ENCODE measurements around the gene IFNGR1.
"Not testable (repeated sequence)": the region's sequence is repeated elsewhere in the genome, so short reads cannot be mapped to it uniquely, and the experiment has no call there.

Gene IFNGR1

DNA sequence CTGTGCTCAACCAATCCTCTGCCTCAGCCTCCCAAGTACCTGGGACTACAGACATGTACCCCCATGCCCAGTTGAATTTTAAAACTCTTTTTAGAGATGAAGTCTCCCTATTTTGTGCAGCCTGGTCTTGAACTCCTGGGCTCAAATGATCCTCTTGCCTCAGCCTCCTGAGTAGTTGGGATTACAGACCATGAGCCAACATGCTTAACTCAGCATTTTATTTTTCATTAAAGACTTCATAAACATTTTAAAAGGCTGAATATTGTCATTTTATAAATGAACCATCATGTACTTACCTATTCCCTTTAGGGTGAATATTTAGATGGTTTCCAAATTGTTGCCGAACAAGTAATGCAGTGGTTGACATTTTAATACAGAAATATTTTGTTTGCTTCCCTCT, 16.5 kb upstream of the IFNGR1 start:
- no peak for DNase-seq

DNA sequence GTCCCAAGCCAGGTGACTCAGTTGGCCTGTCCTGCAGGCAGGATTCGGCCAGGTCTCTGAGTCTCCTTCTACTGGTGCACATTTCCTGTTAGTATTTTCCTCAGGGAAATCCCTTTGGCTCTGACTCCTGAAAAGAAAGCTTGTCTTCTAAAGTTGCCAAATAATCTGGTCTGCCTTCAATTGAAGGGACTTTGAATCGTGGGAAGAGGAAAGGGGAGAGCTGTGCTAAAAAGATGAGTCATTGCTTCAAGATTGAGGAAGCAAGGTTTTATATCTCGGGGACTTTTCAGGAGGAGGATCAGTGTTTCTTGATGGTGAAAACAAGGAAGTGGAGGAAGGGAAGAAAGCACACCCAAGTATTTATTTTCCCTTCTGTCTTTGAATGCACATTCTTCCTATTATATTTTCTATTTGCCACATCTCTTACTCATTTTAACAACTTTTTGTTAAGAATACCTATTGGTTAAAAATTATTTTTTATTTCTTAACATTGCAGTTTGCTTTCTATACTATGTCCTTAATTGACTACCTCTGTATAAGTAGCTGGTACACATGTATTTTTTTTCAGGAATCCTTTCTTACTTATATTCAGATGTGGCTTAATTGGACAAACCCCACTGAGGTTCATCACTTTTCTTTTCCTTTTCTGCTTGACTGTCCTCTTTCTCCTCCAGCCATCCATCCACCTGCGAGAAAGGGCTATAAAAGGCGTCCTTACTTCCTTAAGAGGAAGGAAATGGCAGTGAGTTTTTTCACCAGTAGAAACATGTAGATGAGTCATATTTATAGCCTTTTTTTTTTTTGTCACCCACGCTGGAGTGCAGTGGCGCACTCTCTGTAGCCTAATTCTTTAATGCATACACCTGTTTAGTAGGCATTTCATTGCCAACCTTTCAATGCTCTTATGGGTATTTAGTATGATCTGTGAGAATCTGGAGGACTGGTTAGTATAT, 15.0 kb upstream of the IFNGR1 start:
- DNase-seq: no peak

DNA sequence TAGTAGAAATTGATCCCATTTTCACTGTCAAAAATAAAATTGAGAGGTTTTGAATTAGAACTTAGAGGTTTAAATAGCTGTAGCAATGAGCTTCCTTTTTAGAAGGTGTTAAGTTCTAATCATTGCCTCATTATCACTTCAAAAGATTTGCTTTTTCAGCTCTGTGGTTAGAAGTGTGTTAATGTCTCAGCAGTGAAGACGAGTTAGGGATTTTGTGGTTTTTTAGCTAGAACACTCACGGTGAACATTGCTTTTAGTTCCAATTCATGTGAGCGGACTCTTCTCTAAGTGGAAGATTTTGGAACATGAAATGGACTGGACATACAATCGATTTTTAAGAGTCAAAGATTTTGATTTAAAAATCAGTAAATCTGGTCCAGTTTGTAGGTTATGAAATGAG, 12.7 kb upstream of the IFNGR1 start:
- no peak for DNase-seq

- no peak for DNase-seq
Measured at GRCh38 chr6:137230956-137231555, 11.9 kb upstream of the IFNGR1 start.

DNA sequence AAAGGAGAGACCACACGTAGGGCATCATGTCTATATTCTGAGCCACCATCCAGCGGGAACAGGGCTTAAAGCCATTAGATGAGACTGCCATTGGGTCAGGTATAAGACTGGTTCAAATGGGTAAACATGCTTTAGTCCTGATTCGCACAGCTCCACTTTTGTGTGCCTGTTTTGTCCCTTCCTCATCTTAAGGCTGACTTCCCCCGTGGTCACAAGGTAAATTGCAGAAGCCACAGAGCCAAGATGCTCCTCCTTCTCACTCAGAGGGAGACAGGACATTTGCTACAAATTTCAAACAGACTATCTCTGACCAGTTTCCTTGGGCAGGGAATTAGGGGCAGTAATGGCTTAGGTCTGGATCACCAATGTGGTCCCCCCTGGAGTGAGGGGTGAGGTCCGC, 11.4 kb upstream of the IFNGR1 start:
- no peak for DNase-seq

DNA sequence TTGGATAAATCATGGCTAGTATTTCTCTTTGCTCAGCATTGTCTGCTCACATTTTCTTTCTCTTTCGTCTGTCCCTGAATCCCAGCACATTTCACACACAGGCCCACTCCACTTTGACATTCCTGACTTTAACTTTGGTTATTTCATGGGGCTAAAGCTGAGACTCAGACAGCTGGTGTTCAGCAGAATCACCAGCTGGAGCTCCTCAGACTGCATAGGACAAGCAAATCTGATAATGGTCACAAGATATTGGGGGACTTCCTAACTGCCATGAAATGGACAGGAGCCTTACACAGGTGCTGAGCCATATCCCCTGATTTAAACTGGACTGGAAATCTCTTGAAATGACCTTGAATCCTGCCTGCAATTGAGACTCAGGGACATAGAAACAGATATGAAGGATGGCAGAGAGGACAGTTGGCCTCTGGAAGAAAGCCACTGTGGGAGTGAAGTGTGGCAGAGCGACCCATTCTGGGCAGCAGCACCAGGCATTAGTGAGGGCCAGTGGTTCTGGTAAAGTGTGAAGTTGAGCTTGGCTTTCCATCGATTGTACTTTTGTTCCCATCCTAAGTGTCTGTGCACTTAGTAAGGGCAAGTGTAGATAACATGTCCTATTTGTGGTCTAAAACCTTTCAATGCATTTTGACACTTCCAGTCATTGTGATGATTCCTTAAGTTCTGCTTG, 10.0 kb upstream of the IFNGR1 start:
- DNase-seq: no peak

GRCh38 chr6:137227871-137228302, 8.7 kb upstream of the IFNGR1 start:
- no peak for DNase-seq

DNA sequence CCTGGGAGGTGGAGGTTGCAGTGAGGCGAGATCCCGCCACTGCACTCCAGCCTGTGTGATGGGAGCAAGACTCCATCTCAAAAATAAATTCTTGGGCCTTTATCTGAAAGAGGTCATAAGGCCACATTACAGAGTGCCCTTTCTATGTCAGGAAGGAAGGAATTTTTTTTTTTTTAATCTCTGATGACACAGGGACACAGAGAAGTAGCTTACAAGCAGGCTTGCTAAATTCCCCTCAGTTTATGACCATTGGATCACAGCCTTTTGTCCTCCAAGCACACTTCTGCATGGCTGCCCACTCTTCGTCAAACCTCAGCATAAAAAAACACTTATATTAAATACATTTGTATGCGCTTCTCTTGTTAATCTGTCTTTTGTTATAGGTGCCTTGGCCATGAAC, 7.5 kb upstream of the IFNGR1 start:
- no peak for DNase-seq

- DNase-seq: no peak
Measured at GRCh38 chr6:137224799-137225198, 5.6 kb upstream of the IFNGR1 start.

DNA sequence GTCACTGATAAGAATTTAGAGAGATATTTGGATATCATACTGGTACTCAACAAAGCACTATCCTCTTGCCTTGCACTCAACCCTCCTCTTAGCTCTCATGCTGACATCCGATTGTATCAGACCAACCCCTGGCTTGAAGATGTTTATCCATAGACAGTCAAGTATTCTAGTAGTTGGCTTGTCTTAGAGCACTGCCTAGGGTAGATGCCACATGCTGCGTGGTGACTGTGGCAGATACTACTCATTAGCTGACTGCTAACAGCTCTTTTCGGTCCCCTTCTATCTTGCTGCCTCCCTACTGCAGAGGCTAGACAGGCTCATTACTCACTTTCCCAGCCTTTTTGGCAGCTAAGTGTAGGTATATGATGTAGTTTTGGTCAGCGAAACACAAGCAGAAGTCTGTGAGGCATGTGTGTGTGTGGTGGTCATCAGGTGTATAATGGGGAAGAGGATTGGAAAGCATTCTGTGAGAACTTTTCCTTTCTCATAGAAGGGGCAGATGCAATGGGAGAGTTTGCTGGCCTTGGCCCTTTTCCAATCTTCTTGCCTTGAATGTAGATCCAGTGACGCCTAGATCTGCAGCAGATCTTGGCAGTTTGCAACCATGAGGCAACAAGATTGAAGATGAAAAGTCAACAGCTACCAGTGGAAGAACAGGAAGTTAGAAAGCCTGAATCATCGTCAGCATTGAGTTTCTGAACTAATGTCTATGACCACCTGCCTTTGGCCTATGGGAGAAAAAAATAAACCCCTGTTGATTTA, 4.4 kb upstream of the IFNGR1 start:
- no peak for DNase-seq

DNA sequence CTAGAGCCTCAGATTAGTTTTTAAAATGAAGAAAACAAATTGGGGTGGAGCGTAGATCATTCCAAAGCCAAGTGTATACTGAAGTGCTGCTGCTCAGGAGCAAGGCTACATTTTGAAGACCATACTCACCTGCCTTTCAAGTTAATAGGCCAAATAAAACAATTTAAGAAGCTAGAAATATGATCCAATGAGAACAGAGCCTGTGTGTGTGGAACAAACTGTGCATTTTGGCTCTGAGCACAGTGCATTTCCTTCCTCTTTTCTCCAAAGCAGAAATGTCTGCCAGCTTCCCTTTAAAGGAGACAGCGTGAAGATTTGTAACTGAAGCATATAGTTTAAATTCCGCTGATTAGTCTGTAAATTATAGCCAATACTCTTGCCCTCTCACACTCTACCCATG, 3.2 kb upstream of the IFNGR1 start:
- DNase-seq: no peak

DNA sequence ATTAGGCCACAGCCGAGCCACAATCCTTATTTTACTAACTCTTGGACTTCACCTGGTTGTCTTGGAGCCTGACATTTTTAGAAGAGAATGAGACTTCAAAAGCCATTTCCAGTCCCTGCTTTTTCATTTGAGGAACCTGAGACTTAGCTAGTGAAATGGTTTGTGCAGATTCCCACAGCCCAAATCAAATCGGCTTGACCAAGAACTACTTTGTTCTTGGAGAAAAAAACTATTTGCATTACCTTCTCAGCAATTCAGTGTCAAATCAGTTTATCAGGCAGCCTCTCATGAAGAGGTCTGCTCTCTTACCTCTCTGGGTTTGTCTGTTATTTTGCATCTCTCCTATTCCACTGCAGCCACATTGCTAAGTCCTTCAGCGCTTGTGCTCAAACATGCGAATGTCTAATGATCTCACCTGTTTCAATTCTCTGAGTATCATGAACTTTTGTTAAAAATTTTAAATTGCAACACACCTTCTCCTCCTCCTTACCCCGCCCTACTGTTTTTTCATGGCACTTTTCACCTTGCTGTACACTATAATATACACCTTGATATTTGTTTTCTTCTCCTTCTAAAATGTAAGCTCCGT, 573 bp upstream of the IFNGR1 start:
- no peak for DNase-seq

GRCh38 chr6:137218473-137218916, 690 bp downstream of the IFNGR1 start:
- DNase-seq: no peak

GRCh38 chr6:137217801-137218472, 1.2 kb downstream of the IFNGR1 start:
- no peak for DNase-seq

DNA sequence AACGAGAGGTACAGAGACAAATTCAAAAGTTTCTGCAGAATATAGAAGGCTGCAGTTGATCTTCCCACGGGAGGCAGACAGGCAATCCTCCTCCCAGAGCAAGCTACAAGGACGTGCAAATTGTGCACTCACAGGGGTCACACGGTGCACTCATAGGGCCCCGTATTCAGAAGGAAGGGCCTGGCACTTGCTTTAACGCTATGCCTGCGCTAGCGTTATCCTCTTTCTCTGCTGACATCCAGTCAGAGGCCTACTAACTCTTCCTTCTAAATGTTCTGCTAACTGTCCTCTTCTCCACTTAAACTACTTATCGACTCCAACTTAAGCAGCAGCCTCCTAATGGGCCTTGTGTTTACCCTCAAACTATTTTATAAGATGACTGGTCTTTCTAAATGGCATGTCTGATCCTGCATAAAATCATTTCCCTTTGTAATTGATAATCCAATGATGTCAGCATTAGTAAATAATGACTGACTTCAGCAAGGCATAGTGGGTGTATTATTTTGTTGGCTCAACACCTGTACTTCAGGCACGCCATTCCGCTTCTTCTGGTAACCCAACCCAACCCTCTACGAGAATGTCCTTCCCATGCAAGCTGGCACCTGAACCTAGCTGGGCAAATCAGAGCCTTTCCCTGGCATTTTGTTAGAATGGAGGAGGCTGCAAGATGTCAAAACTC, 2.2 kb downstream of the IFNGR1 start:
- no peak for DNase-seq

DNA sequence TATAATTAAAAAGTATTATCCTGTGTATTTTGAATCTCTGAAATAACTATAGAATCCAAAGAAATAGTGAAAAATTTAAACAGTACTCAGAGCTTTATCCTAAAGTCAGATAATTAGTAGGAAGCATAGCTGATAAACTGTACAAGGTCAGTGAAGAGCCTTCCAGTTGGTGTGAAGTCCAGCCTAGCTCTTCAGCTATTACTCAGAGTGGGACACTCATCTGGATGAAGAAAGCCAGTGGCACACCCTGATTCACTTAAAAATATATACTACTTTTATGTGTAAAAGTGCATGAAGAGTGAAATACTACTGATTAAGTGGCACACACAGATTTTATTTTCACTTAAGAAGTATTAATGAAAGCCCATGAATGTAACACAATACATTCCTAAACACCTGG, 3.1 kb downstream of the IFNGR1 start:
- no peak for DNase-seq

GRCh38 chr6:137215630-137216029, 3.6 kb downstream of the IFNGR1 start:
- DNase-seq: not testable (repeated sequence)

GRCh38 chr6:137214931-137215330, 4.3 kb downstream of the IFNGR1 start:
- DNase-seq: no peak

GRCh38 chr6:137213813-137214212, 5.4 kb downstream of the IFNGR1 start:
- DNase-seq: no peak

DNA sequence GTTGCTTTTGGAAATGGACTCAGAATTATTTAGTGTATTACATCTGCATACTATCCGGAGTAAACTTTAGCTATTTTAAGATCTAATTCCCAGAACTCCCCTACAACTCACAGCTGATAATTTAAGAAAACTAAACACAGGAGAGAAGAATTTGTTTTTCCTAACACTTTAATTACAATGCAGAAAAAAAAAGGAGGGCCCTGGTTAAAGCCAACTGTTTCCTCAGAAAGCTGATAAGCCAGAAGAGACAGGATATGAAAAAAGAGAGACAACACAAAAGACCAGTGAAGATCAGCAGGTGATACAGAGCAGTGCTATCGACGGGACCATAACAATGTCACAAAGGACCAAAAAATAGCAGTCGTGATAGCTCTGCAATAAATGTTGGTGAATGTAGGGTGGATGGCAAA, 5.8 kb downstream of the IFNGR1 start:
- DNase-seq: no peak

DNA sequence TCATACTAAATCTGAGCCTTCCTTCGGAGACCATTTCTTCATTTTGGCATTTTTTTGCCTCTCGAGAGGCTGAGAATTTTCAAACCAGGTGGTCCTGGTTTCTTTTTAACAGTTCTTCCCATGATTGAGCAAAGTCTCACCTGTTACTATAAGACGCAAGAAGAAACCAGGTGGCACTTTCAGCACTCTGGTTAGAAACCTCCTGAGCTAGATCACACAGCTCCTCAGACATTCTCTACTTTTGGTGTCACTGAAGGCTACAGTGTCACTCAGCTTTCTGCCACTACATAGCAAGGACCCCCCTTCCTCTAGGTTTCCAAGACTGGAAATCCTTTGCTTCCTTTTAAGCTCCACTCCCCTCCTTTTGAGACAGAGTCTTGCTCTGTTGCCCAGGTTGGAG, 7.3 kb downstream of the IFNGR1 start:
- no peak for DNase-seq
